MCF 10A (cell line): ENCODE data around the gene DBNL. TPM values are rescaled to one million over a fixed set of nuclear protein-coding genes. Genes with fewer than 3 reads are reported as not detected.

Experiments
- BruUV-seq: library from RNA; stranded (reverse); fragments of 400-500 nt; replicated peaks from 2 replicates; lab custom pipeline; 2021; lab: Mats Ljungman, UMichigan
- CTCF ChIA-PET: fragments of 300-600 bp; sonication (Branson Sonifier 250); formaldehyde crosslinking; extraction: SDS; loops from one replicate; lab custom pipeline; 2021; ENCODE audit warnings: antibody characterized with exemption, inconsistent platforms; lab: Yijun Ruan, JAX
- POLR2A ChIA-PET: fragments of 300-600, 350-650 bp; sonication (Branson Sonifier 250); formaldehyde crosslinking; extraction: SDS; loops from one replicate; lab custom pipeline; 2020; ENCODE audit warnings: antibody characterized with exemption, inconsistent platforms; lab: Yijun Ruan, JAX
- DNase-seq: peaks from one replicate; pipeline ENCODE4 v3.0.0-alpha.2; 2018; ENCODE audit not compliant: unreplicated experiment
- H3K27ac Mint-ChIP-seq: one replicate; pipeline ENCODE4 v1.8.0; 2022; ENCODE audit warnings: mild to moderate bottlenecking, low read depth, mixed read lengths; ENCODE audit not compliant: unreplicated experiment
- H3K27me3 Mint-ChIP-seq: one replicate; pipeline ENCODE4 v1.8.0; 2022; ENCODE audit warnings: mixed read lengths; ENCODE audit not compliant: insufficient read depth, unreplicated experiment
- H3K36me3 Mint-ChIP-seq: one replicate; pipeline ENCODE4 v1.8.0; 2022; ENCODE audit warnings: mild to moderate bottlenecking, moderate library complexity, mixed read lengths; ENCODE audit not compliant: insufficient read depth, unreplicated experiment
- H3K4me1 Mint-ChIP-seq: one replicate; pipeline ENCODE4 v1.8.0; 2022; ENCODE audit warnings: mixed read lengths; ENCODE audit not compliant: insufficient read depth, unreplicated experiment
- H3K4me3 Mint-ChIP-seq: one replicate; pipeline ENCODE4 v1.8.0; 2022; ENCODE audit warnings: mild to moderate bottlenecking, moderate library complexity, mixed read lengths; ENCODE audit not compliant: unreplicated experiment
- H3K9me3 Mint-ChIP-seq: one replicate; pipeline ENCODE4 v1.8.0; 2022; ENCODE audit warnings: mixed read lengths; ENCODE audit not compliant: unreplicated experiment
- CTCF ChIP-seq: fragments of 200-600 bp; IDR thresholded peaks from one replicate; pipeline ENCODE4 v1.8.0; 2022; ENCODE audit warnings: antibody characterized with exemption, mild to moderate bottlenecking; ENCODE audit not compliant: unreplicated experiment
- intact Hi-C: fragments of 100-400 bp; cut with micrococcal nuclease; formaldehyde crosslinking; loops from 2 replicates; pipeline ENCODE4 v1.14.1; 2022
- total RNA-seq: library from RNA; stranded (reverse); gene quantifications from 2 replicates; pipeline ENCODE4 v1.2.3, GENCODE V29; 2022

Gene DBNL
- total RNA-seq, 1 experiment from 2014 or later: 49.7 TPM

- no TSS peak for BruUV-seq
Measured at GRCh38 chr7:44057849-44058758, 13.6 kb downstream of the DBNL start.

GRCh38 chr7:44058759-44059218 is 14.3 kb downstream of the DBNL start:
- Mint-ChIP-seq H3K4me1 (peaks cover 11% of the 10 kb centered on the region), H3K27ac (no peak overlapping the region), H3K27me3 (no peaks in the 10 kb centered on the region), H3K9me3 (no peaks in the 10 kb centered on the region), H3K36me3 (peaks cover 51% of the 10 kb centered on the region), H3K4me3 (no peak overlapping the region)
- TF ChIP-seq CTCF: no peak
- BruUV-seq: no TSS peak
- DNase-seq: no peak
- ChIA-PET POLR2A (interaction anchor here (0.7 to 4.6 kb wide), 6 partner anchors 9 to 164 kb away, joined by 3 to 13 read pairs (median 6); partner anchors contain the start of gene DBNL), CTCF (interaction anchor here (0.9 kb wide), 1 partner anchor 13 kb away, joined by 3 read pairs; no protein-coding TSS in a partner anchor)
- intact Hi-C loops: no loop called here

More at GRCh38 chr7:44057849-44058758, 13.6 kb downstream of the DBNL start:
- no peak for TF ChIP-seq CTCF
- H3K4me1 Mint-ChIP-seq: peaks cover 11% of the 10 kb centered on the region
- intact Hi-C loops: no loop called here
- no peaks in the 10 kb centered on the region for H3K9me3 Mint-ChIP-seq
- peak overlapping the region; percentile 64 for H3K27ac Mint-ChIP-seq
- ChIA-PET CTCF (interaction anchor here (0.6 to 0.9 kb wide), 2 partner anchors 13 to 68 kb away, joined by 3 read pairs; no protein-coding TSS in a partner anchor), POLR2A (interaction anchor here (0.7 to 4.6 kb wide), 6 partner anchors 10 to 165 kb away, joined by 3 to 13 read pairs (median 6); partner anchors contain the start of gene DBNL)
- no peak for DNase-seq
- no peaks in the 10 kb centered on the region for H3K27me3 Mint-ChIP-seq
- H3K36me3 Mint-ChIP-seq: peaks cover 53% of the 10 kb centered on the region
- H3K4me3 Mint-ChIP-seq: no peak overlapping the region

- H3K9me3 Mint-ChIP-seq: no peaks in the 10 kb centered on the region
- peaks cover 11% of the 10 kb centered on the region for H3K4me1 Mint-ChIP-seq
- no peaks in the 10 kb centered on the region for H3K27me3 Mint-ChIP-seq
- ChIA-PET POLR2A (interaction anchor here (4.6 kb wide), 1 partner anchor 9 kb away, joined by 13 read pairs; no protein-coding TSS in a partner anchor), CTCF (interaction anchor here (0.9 kb wide), 1 partner anchor 12 kb away, joined by 3 read pairs; no protein-coding TSS in a partner anchor)
- no peak overlapping the region for H3K27ac Mint-ChIP-seq
- intact Hi-C loops: no loop called here
- no peak for DNase-seq
- peaks cover 45% of the 10 kb centered on the region for H3K36me3 Mint-ChIP-seq
- TF ChIP-seq CTCF: no peak
- no TSS peak for BruUV-seq
- no peak overlapping the region for H3K4me3 Mint-ChIP-seq
Measured at GRCh38 chr7:44059219-44060090, 15.0 kb downstream of the DBNL start.
